ENCODE results near the gene TRIP6.

Gene TRIP6

DNA sequence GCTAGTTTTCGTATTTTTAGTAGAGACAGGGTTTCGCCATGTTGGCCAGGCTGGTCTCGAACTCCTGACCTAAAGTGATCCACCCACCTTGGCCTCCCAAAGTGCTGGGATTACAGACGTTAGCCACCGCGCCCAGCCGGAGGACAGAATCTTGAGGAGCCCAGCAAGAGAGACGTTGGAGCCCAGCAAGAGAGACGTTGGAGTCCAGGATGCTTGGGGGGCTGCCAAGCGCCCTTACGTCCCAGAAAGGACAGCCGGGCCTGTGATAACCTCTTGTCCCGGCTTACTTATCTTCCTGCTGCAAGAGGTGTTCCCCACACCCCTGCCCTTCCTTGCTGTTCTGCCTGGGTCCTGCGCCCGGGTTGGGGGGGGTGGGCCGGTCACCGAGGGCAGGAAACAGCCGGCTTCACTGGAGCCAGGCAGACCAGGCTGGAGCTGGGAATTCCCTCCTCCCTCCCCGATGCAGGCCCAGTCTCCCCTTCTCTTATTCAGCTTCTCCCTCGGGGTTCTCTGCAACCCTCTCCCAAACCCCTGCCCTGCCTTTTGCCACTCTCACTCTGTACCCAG lies 38.0 kb upstream of the TRIP6 start:
- TF ChIP-seq, protein P1, sequence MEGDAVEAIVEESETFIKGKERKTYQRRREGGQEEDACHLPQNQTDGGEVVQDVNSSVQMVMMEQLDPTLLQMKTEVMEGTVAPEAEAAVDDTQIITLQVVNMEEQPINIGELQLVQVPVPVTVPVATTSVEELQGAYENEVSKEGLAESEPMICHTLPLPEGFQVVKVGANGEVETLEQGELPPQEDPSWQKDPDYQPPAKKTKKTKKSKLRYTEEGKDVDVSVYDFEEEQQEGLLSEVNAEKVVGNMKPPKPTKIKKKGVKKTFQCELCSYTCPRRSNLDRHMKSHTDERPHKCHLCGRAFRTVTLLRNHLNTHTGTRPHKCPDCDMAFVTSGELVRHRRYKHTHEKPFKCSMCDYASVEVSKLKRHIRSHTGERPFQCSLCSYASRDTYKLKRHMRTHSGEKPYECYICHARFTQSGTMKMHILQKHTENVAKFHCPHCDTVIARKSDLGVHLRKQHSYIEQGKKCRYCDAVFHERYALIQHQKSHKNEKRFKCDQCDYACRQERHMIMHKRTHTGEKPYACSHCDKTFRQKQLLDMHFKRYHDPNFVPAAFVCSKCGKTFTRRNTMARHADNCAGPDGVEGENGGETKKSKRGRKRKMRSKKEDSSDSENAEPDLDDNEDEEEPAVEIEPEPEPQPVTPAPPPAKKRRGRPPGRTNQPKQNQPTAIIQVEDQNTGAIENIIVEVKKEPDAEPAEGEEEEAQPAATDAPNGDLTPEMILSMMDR (IDR thresholded peaks at IDR 0.05; ENCODE audit: low read depth, low read length) = no peak
- DNase-seq (ENCODE audit: extremely low read depth, low read depth) = no peak

DNA sequence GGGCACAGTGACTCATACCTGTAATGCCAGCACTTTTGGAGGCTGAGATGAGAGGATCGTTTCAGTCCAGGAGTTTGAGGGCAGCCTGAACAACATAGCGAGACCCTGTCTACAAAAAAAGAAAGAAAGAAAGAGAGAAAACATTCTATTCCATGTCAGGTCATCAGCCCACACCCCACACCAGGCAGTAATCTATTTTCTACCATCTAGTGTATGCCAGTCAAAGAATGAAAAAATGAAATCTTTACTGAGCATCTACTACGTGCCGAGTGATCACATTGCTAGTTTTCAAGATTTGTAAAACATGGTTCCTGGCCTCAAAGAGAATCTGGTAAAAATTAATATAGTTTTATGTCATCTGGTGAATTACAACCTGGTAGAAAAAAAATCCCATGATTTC lies 36.8 kb upstream of the TRIP6 start:
- no peak for DNase-seq (ENCODE audit: extremely low read depth, low read depth)
- TF ChIP-seq, protein P1 (IDR thresholded peaks at IDR 0.05; ENCODE audit: low read depth, low read length) = no peak

GRCh38 chr7:100832281-100832633 lies 34.9 kb upstream of the TRIP6 start:
- TF ChIP-seq, protein P1 (IDR thresholded peaks at IDR 0.05; ENCODE audit: low read depth, low read length) = no peak
- DNase-seq (ENCODE audit: extremely low read depth, low read depth) = no peak

GRCh38 chr7:100835903-100836811 lies 31.0 kb upstream of the TRIP6 start:
- no peak for DNase-seq (ENCODE audit: extremely low read depth, low read depth)
- TF ChIP-seq, protein P1 (IDR thresholded peaks at IDR 0.05; ENCODE audit: low read depth, low read length) = no peak

GRCh38 chr7:100836812-100837098 lies 30.4 kb upstream of the TRIP6 start:
- TF ChIP-seq, protein P1 (IDR thresholded peaks at IDR 0.05; ENCODE audit: low read depth, low read length) = no peak
- DNase-seq (ENCODE audit: extremely low read depth, low read depth) = no peak

GRCh38 chr7:100837099-100837836 lies 29.9 kb upstream of the TRIP6 start:
- TF ChIP-seq, protein P1 (IDR thresholded peaks at IDR 0.05; ENCODE audit: low read depth, low read length) = no peak; the same call in 1 of the 2 replicates
- DNase-seq (ENCODE audit: extremely low read depth, low read depth) = peak; percentile 73

DNA sequence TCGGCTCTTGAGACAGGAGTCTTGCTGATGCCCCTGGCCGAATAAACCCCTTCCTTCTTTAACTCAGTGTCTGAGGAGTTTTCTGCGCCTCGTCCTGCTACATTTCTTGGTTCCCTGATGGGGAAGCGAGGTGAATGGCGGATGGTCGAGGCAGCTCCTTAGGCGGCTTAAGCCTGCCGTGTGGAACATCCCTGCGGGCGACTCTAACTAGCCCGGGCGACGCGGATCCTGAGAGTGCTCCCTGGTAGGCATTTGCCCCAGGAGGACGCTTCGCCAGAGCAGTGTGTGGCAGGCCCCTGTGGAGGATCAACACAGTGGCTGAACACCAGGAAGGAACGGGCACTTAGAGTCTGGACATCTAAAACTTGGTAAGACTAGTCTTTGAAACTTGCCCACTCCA lies 27.8 kb upstream of the TRIP6 start:
- DNase-seq (ENCODE audit: extremely low read depth, low read depth) = no peak
- TF ChIP-seq, protein P1 (IDR thresholded peaks at IDR 0.05; ENCODE audit: low read depth, low read length) = no peak
